MM.1S (cell line): Measurements from ENCODE around the gene SSUH2.

Source experiments
- EZH2phosphoT487 ChIP-seq: fragments of 300-600 bp; sonication (generic); IDR thresholded peaks from 2 replicates; pipeline ENCODE4 v1.6.1; 2018; ENCODE audit warnings: antibody characterized with exemption, low read length
- TF ChIP-seq, protein P1 (sequence below): fragments of 300-600 bp; sonication (generic); IDR thresholded peaks from 2 replicates; pipeline ENCODE4 v1.5.1; 2016; ENCODE audit warnings: antibody characterized with exemption, low read length, mixed read lengths

DNA sequence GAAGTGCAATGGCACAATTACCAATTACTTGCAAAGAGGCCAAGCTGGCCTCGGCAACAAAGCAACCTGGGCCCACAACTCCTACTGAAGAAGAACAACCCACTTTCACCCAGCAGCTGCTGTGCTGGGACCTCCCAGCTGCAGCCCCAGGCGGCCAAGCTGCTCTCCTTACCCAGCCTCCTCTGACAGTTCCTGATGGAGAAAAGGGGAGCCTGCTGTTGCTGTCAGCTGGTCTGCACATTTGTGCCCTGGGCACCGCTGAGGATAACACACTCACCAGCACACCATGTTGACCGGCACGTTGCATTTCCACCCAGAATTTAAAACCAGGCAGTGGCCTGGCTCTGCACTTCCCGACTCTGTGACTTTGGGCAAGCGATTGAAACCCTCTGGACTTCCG is 33.6 kb downstream of the SSUH2 start:
- TF ChIP-seq, protein P1, sequence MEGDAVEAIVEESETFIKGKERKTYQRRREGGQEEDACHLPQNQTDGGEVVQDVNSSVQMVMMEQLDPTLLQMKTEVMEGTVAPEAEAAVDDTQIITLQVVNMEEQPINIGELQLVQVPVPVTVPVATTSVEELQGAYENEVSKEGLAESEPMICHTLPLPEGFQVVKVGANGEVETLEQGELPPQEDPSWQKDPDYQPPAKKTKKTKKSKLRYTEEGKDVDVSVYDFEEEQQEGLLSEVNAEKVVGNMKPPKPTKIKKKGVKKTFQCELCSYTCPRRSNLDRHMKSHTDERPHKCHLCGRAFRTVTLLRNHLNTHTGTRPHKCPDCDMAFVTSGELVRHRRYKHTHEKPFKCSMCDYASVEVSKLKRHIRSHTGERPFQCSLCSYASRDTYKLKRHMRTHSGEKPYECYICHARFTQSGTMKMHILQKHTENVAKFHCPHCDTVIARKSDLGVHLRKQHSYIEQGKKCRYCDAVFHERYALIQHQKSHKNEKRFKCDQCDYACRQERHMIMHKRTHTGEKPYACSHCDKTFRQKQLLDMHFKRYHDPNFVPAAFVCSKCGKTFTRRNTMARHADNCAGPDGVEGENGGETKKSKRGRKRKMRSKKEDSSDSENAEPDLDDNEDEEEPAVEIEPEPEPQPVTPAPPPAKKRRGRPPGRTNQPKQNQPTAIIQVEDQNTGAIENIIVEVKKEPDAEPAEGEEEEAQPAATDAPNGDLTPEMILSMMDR = no peak
- TF ChIP-seq EZH2phosphoT487 = no peak
